Measurements from ENCODE around the gene LSM14B.

GRCh38 chr20:62121776-62122653, at the start of gene LSM14B:
- TF ChIP-seq EZH2 (IDR thresholded peaks at IDR 0.05) (no peak), POLR2AphosphoS5 (IDR thresholded peaks at IDR 0.05; ENCODE audit: borderline replicate concordance, low read depth, low read length) (peak; percentile 48; the same call in 1 of the 2 replicates)

Data from SK-N-MC (cell line).